IMR-90 (cell line): ENCODE results near the gene CENATAC. TPM values are rescaled to one million over a fixed set of nuclear protein-coding genes. Genes with fewer than 3 reads are reported as not detected.
A peak's percentile ranks its signal among the peaks of the same experiment; 100 is the strongest.

ENCODE experiments used
- ATAC-seq: fragments of 200-7000 bp; cut with Tn5 transposase; 2 replicates; pipeline ENCODE4 v1.9.1; 2020; ENCODE audit warnings: low read depth, mild to moderate bottlenecking, moderate library complexity
- BruUV-seq: library from RNA; stranded (reverse); fragments of 400-500 nt; replicated peaks from 2 replicates; lab custom pipeline; 2021; lab: Mats Ljungman, UMichigan
- CTCF ChIA-PET: fragments of 300-600 bp; formaldehyde crosslinking; extraction: SDS; loops from one replicate; lab custom pipeline; 2021; ENCODE audit warnings: antibody characterized with exemption; lab: Yijun Ruan, JAX
- POLR2A ChIA-PET: fragments of 300-600 bp; sonication (Branson Sonifier 250); formaldehyde crosslinking; loops from one replicate; lab custom pipeline; 2022; ENCODE audit warnings: antibody characterized with exemption; ENCODE audit not compliant: unreplicated experiment; lab: Charles Lee
- DNase-seq: peaks from one replicate; pipeline ENCODE4 v3.0.0; 2013
- H2AFZ ChIP-seq: replicated peaks from 2 replicates; pipeline ENCODE3; 2013; ENCODE audit warnings: low read length, mild to moderate bottlenecking; ENCODE audit not compliant: poor library complexity
- H2AK5ac ChIP-seq: 2 replicates; pipeline ENCODE4 v1.6.1; 2013; ENCODE audit warnings: low read depth, low read length, inconsistent platforms
- H2AK9ac ChIP-seq: replicated peaks from 2 replicates; pipeline ENCODE3; 2013; ENCODE audit warnings: mild to moderate bottlenecking, low read depth, low read length, moderate library complexity; ENCODE audit not compliant: poor library complexity
- H2BK120ac ChIP-seq: 2 replicates; pipeline ENCODE4 v1.6.1; 2013; ENCODE audit warnings: low read depth, low read length, inconsistent platforms
- H2BK15ac ChIP-seq: 3 replicates; pipeline ENCODE4 v1.6.1; 2013; ENCODE audit warnings: low read depth, low read length, inconsistent platforms
- H2BK20ac ChIP-seq: 2 replicates; pipeline ENCODE4 v1.6.1; 2013; ENCODE audit warnings: low read depth, mild to moderate bottlenecking, inconsistent platforms, low read length, moderate library complexity
- H2BK5ac ChIP-seq: 2 replicates; pipeline ENCODE4 v1.6.1; 2013; ENCODE audit warnings: mild to moderate bottlenecking, low read depth, low read length, inconsistent platforms; ENCODE audit not compliant: poor library complexity, severe bottlenecking
- H3K14ac ChIP-seq: replicated peaks from 2 replicates; pipeline ENCODE4 v1.6.1; 2013; ENCODE audit warnings: low read depth, low read length, inconsistent platforms
- H3K18ac ChIP-seq: 2 replicates; pipeline ENCODE4 v1.6.1; 2013; ENCODE audit warnings: low read depth, low read length, control low read depth
- H3K23ac ChIP-seq: 2 replicates; pipeline ENCODE4 v1.6.1; 2013; ENCODE audit warnings: low read depth, low read length, inconsistent platforms
- H3K27ac ChIP-seq: 2 replicates; pipeline ENCODE4 v1.5.1; 2013; ENCODE audit warnings: mild to moderate bottlenecking, control low read depth, low read length; ENCODE audit not compliant: insufficient read depth
- H3K27me3 ChIP-seq: 2 replicates; pipeline ENCODE4 v1.6.1; 2013; ENCODE audit warnings: low read length; ENCODE audit not compliant: control insufficient read depth, insufficient read depth
- H3K36me3 ChIP-seq: 2 replicates; pipeline ENCODE4 v1.6.1; 2013; ENCODE audit warnings: low read length, mixed read lengths; ENCODE audit not compliant: control insufficient read depth, insufficient read depth
- H3K4ac ChIP-seq: 2 replicates; pipeline ENCODE4 v1.6.1; 2013; ENCODE audit warnings: low read depth, low read length, inconsistent platforms
- H3K4me1 ChIP-seq: 2 replicates; pipeline ENCODE4 v1.6.1; 2013; ENCODE audit warnings: low read length, mixed read lengths; ENCODE audit not compliant: control insufficient read depth, insufficient read depth
- H3K4me2 ChIP-seq: 2 replicates; pipeline ENCODE4 v1.6.1; 2013; ENCODE audit warnings: low read depth, mild to moderate bottlenecking, control low read depth, low read length, moderate library complexity
- H3K4me3 ChIP-seq: 2 replicates; pipeline ENCODE4 v1.5.1; 2013; ENCODE audit warnings: low read depth, mild to moderate bottlenecking, control low read depth, low read length, moderate library complexity; ENCODE audit not compliant: insufficient read depth
- H3K56ac ChIP-seq: 2 replicates; pipeline ENCODE4 v1.6.1; 2013; ENCODE audit warnings: low read length, inconsistent platforms; ENCODE audit not compliant: insufficient read depth; ENCODE audit errors: extremely low read depth
- H3K79me1 ChIP-seq, 2 experiments: 2 replicates each; pipeline ENCODE4 v1.6.1; 2013; ENCODE audit warnings: low read length in 2 of 2, inconsistent platforms in 1 of 2, low read depth in 1 of 2
- H3K9ac ChIP-seq: 2 replicates; pipeline ENCODE4 v1.6.1; 2013; ENCODE audit warnings: low read depth, low read length, control low read depth
- H3K9me1 ChIP-seq: 2 replicates; pipeline ENCODE4 v1.6.1; 2013; ENCODE audit warnings: low read length, inconsistent platforms; ENCODE audit not compliant: insufficient read depth
- H3K9me3 ChIP-seq: 2 replicates; pipeline ENCODE4 v1.6.1; 2013; ENCODE audit warnings: low read length; ENCODE audit not compliant: control insufficient read depth, insufficient read depth
- H4K20me1 ChIP-seq: 2 replicates; pipeline ENCODE4 v1.6.1; 2013; ENCODE audit warnings: low read length, inconsistent platforms; ENCODE audit not compliant: insufficient read depth
- H4K5ac ChIP-seq: 2 replicates; pipeline ENCODE4 v1.6.1; 2013; ENCODE audit warnings: mild to moderate bottlenecking, low read depth, low read length, control low read depth
- H4K8ac ChIP-seq, 2 experiments: 2 replicates each; pipeline ENCODE4 v1.6.1; 2013; ENCODE audit warnings: low read depth in 2 of 2, low read length in 2 of 2, control low read depth in 1 of 2, inconsistent platforms in 1 of 2
- H4K91ac ChIP-seq: 2 replicates; pipeline ENCODE4 v1.6.1; 2013; ENCODE audit warnings: low read depth, low read length, inconsistent platforms; ENCODE audit not compliant: insufficient read depth
- BHLHE40 ChIP-seq: fragments of 150-350 bp; IDR thresholded peaks from 2 replicates; pipeline ENCODE4 v1.6.1; 2016; ENCODE audit warnings: mild to moderate bottlenecking, low read depth, low read length
- CEBPB ChIP-seq: IDR thresholded peaks from 2 replicates; pipeline ENCODE4 v1.6.1; 2012; ENCODE audit warnings: low read depth, low read length, improper control_type of control experiment
- CHD1 ChIP-seq: IDR thresholded peaks from 2 replicates; pipeline ENCODE4 v1.6.1; 2012; ENCODE audit warnings: low read depth, low read length, improper control_type of control experiment
- CTCF ChIP-seq: conservative IDR thresholded peaks from 2 replicates; pipeline ENCODE4 v1.5.1; 2012; ENCODE audit warnings: mild to moderate bottlenecking, low read depth, low read length, improper control_type of control experiment
- FOS ChIP-seq: fragments of 150-350 bp; IDR thresholded peaks from 2 replicates; pipeline ENCODE4 v1.6.1; 2016; ENCODE audit warnings: low read depth, low read length
- MAFK ChIP-seq: IDR thresholded peaks from 2 replicates; pipeline ENCODE4 v1.6.1; 2012; ENCODE audit warnings: low read depth, low read length, improper control_type of control experiment
- MAZ ChIP-seq: IDR thresholded peaks from 2 replicates; pipeline ENCODE4 v1.6.1; 2012; ENCODE audit warnings: low read depth, mild to moderate bottlenecking, low read length, improper control_type of control experiment, moderate library complexity, borderline replicate concordance
- MXI1 ChIP-seq: IDR thresholded peaks from 2 replicates; pipeline ENCODE4 v1.6.1; 2012; ENCODE audit warnings: low read depth, mild to moderate bottlenecking, low read length, moderate library complexity, borderline replicate concordance
- NFE2L2 ChIP-seq: fragments of 150-350 bp; IDR thresholded peaks from 2 replicates; pipeline ENCODE4 v1.6.1; 2016; ENCODE audit warnings: low read depth, mild to moderate bottlenecking, low read length
- POLR2A ChIP-seq: IDR thresholded peaks from 2 replicates; pipeline ENCODE4 v1.6.1; 2012; ENCODE audit warnings: mild to moderate bottlenecking, low read depth, low read length
- RAD21 ChIP-seq: IDR thresholded peaks from 2 replicates; pipeline ENCODE4 v1.6.1; 2012; ENCODE audit warnings: low read length, improper control_type of control experiment
- RCOR1 ChIP-seq: IDR thresholded peaks from 2 replicates; pipeline ENCODE4 v1.6.1; 2012; ENCODE audit warnings: mild to moderate bottlenecking, low read length, improper control_type of control experiment; ENCODE audit not compliant: insufficient replicate concordance
- RFX5 ChIP-seq: IDR thresholded peaks from 2 replicates; pipeline ENCODE4 v1.8.0; 2012; ENCODE audit warnings: low read depth, mild to moderate bottlenecking, low read length, moderate library complexity
- SMC3 ChIP-seq: fragments of 150-350 bp; IDR thresholded peaks from 2 replicates; pipeline ENCODE4 v1.6.1; 2016; ENCODE audit warnings: low read depth, mild to moderate bottlenecking, antibody characterized with exemption, low read length, moderate library complexity
- WGBS, 2 experiments: methylation state at CpG; one replicate each; pipeline versions ENCODE4 v1.1.5 to v1.1.7; 2013; ENCODE audit warnings: missing lambda C conversion rate in 2 of 2; ENCODE audit not compliant: insufficient read length in 1 of 2; ENCODE audit errors: extremely low coverage in 2 of 2; 5-methylcytosine and 5-hydroxymethylcytosine counted together
- dilution Hi-C: fragments of 300-500 bp; cut with HindIII; formaldehyde crosslinking; loops from one replicate; pipeline ENCODE4 v1.14.3; 2018; ENCODE audit warnings: low sequenced_read_pairs; ENCODE audit not compliant: unreplicated experiment
- in situ Hi-C: fragments of 300-500 bp; cut with MboI; formaldehyde crosslinking; loops from 3 replicates; pipeline ENCODE4 v1.14.3; 2019; ENCODE audit warnings: low sequenced_read_pairs, inconsistent platforms, mixed read lengths
- intact Hi-C: fragments of 100-400 bp; cut with micrococcal nuclease; formaldehyde crosslinking; loops from 2 replicates; pipeline ENCODE4 v1.10.0; 2022
- polyA plus RNA-seq, 3 experiments: library from polyadenylated mRNA; depleted of rRNA; stranded (reverse); fragments of >200 nt; gene quantifications; 2 replicates each; pipeline ENCODE4 v1.2.3, GENCODE V29; 2012; ENCODE audit warnings: low replicate concordance in 1 of 3
- total RNA-seq: library from RNA; depleted of rRNA; stranded (reverse); fragments of >200 nt; gene quantifications from 2 replicates; pipeline ENCODE4 v1.2.3, GENCODE V29; 2012
- TF ChIP-seq, protein P1 (sequence below): fragments of 150-350 bp; IDR thresholded peaks from 2 replicates; pipeline ENCODE4 v1.6.1; 2016; ENCODE audit warnings: low read depth, mild to moderate bottlenecking, low read length, moderate library complexity, borderline replicate concordance
- TF ChIP-seq, protein P2 (sequence below): fragments of 150-350 bp; IDR thresholded peaks from 2 replicates; pipeline ENCODE4 v1.6.1; 2017; ENCODE audit warnings: mild to moderate bottlenecking, antibody characterized with exemption, low read length, low read depth

CENATAC gene
- total and polyA plus RNA-seq, 2 of the 4 experiments (the other 2 are of a cell fraction), result 13.1 to 16.7 TPM

DNA sequence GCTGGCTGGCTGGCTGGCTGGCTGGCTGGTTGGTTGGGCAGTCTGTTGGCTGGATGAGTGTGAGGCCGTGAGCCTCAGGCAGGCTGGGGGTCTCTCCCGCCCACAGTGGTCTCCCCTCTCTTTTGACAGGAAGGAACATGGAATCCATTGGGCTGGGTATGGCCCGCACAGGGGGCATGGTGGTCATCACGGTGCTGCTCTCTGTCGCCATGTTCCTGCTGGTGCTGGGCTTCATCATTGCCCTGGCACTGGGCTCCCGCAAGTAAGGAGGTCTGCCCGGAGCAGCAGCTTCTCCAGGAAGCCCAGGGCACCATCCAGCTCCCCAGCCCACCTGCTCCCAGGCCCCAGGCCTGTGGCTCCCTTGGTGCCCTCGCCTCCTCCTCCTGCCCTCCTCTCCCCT, 40.0 kb upstream of the CENATAC start:
- WGBS, 2 experiments, result 75% methylated on average over 2 of the region's 8 CpGs; no CpG with 5 or more reads in 1 of the 2 experiments
- Histone ChIP-seq H2AK9ac (peak overlapping the region; percentile 35), H3K56ac (no peak overlapping the region), H3K36me3 (no peaks in the 10 kb centered on the region), H3K4me3 (no peak overlapping the region), H3K9ac (no peak overlapping the region), H4K8ac (no peak overlapping the region), H3K79me1 (no peaks in the 10 kb centered on the region), H4K5ac (no peak overlapping the region), H2BK120ac (no peak overlapping the region), H3K18ac (no peak overlapping the region), H2BK5ac (no peak overlapping the region), H3K14ac (no peak overlapping the region), H3K23ac (no peak overlapping the region), H3K4me2 (no peak overlapping the region), H3K27ac (no peak overlapping the region), H3K27me3 (peaks cover 45% of the 10 kb centered on the region), H2BK20ac (no peak overlapping the region), H2AFZ (no peak overlapping the region), H3K4ac (no peak overlapping the region), H3K9me1 (no peaks in the 10 kb centered on the region), H4K20me1 (no peaks in the 10 kb centered on the region), H2BK15ac (no peak overlapping the region), H2AK5ac (no peak overlapping the region), H3K4me1 (no peaks in the 10 kb centered on the region), H4K91ac (no peak overlapping the region), H3K9me3 (no peaks in the 10 kb centered on the region)
- in situ Hi-C loops (loop anchor here (5.0 kb wide), 1 partner anchor 266 kb away; no protein-coding TSS in a partner anchor), dilution Hi-C loops (no loop called here), intact Hi-C loops (no loop called here)
- TF ChIP-seq CTCF (no peak), CEBPB (no peak), POLR2A (no peak), NFE2L2 (no peak), RAD21 (no peak), BHLHE40 (no peak), RCOR1 (no peak), MXI1 (no peak), MAFK (no peak), RFX5 (no peak), CHD1 (no peak), FOS (no peak), MAZ (no peak), SMC3 (no peak)
- TF ChIP-seq, protein P1, sequence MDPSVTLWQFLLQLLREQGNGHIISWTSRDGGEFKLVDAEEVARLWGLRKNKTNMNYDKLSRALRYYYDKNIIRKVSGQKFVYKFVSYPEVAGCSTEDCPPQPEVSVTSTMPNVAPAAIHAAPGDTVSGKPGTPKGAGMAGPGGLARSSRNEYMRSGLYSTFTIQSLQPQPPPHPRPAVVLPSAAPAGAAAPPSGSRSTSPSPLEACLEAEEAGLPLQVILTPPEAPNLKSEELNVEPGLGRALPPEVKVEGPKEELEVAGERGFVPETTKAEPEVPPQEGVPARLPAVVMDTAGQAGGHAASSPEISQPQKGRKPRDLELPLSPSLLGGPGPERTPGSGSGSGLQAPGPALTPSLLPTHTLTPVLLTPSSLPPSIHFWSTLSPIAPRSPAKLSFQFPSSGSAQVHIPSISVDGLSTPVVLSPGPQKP, result no peak
- TF ChIP-seq, protein P2, sequence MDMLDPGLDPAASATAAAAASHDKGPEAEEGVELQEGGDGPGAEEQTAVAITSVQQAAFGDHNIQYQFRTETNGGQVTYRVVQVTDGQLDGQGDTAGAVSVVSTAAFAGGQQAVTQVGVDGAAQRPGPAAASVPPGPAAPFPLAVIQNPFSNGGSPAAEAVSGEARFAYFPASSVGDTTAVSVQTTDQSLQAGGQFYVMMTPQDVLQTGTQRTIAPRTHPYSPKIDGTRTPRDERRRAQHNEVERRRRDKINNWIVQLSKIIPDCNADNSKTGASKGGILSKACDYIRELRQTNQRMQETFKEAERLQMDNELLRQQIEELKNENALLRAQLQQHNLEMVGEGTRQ, result no peak
- no peak for DNase-seq
- no peak for ATAC-seq
- no TSS peak for BruUV-seq
- CTCF ChIA-PET, result interaction anchor here (2.1 kb wide), 1 partner anchor 268 kb away, joined by 10 read pairs; no protein-coding TSS in a partner anchor
- POLR2A ChIA-PET, result no interaction called here
